Posterior vena cava (tissue), 2 donors: ENCODE results near the gene POC5. TPM values are rescaled to one million over a fixed set of nuclear protein-coding genes. Genes with fewer than 3 reads are reported as not detected.
"Not testable (repeated sequence)": the region's sequence is repeated elsewhere in the genome, so short reads cannot be mapped to it uniquely, and the experiment has no call there.

Experiments used
- DNase-seq: peaks from one replicate; pipeline ENCODE4 v3.0.0-alpha.2; 2020; ENCODE audit warnings: low spot score
- intact Hi-C, 2 donors: fragments of 100-400 bp; cut with DNase I; formaldehyde crosslinking; loops; one replicate each; pipeline versions ENCODE4 v1.14.1 to v1.14.2; 2022 to 2023
- total RNA-seq, 2 donors: library from RNA; stranded (reverse); fragmentation: NEBNext Ultra II Directional; extraction: Animal tissue kit (Norgen Biotek cat#: 25700); gene quantifications; one replicate each; pipeline ENCODE4 v1.2.1, GENCODE V29; 2021
- donor health status: DM: yes; HTN: yes; CAD: no.
- donor health status: DM: yes; HTN: yes; CAD: no.

Gene POC5
- total RNA-seq, 2 donors from 2014 or later = 8.8 to 9.1 TPM

DNA sequence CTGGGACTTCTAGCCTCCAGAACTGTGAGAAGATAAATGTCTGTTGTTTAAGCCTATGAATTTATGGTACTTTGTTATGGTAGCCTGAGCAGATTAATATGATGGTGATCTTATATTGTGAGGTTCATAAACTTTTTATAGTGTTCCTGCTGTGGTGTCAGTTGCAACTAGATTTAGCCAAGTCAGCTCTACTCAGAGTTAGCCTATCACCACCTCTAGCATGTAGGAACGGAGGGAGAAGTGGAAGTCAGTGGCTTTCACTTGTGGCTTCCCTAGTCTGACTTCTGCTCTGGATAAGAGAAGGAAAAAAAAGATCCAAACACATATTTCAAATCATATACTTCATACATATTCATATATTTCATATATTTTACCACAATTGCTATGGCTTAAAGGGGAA lies 6.6 kb downstream of the POC5 start:
- intact Hi-C loops = no loop called here

GRCh38 chr5:75707911-75708509 lies 9.2 kb downstream of the POC5 start:
- intact Hi-C loops = no loop called here
- no peak for DNase-seq

More for the DNA sequence above, 6.6 kb downstream of the POC5 start:
- DNase-seq = no peak

- DNase-seq = no peak
- intact Hi-C loops = no loop called here
Measured at GRCh38 chr5:75706775-75707174, 10.5 kb downstream of the POC5 start.

DNA sequence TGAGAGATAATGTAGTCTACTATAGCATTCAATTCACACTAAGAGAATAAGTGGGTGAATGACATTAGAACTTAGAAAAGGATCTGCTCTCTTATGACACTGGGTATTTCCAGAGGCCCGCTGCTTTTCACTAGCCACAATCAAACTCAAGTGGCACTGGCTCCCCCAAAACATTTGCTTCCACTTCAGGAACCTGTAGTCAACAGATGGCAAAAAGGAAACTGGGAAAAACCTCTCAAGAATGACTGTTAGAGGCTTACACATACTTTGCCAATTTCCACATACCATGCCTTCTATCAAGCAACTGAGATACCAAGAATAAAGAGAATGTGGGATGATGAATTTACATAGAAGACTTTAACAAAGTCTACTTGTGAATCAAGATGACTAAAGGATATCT lies 11.2 kb downstream of the POC5 start:
- intact Hi-C loops = no loop called here
- no peak for DNase-seq

DNA sequence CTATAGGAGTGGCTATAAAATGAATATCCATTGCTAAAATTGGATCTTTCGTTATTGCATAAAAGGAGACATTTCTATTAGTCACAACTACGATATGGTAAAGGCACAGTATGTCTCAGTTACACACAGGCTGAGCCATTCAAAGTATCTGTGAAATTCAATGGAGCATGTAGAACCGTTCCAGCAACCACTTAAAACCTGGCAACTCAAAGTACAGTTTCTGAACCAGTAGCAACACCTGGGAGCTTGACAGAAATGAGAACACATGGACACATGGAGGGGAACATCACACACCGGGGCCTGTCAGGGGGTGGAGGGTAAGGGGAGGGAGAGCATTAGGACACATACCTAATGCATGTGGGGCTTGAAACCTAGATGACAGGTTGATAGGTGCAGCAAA lies 15.4 kb downstream of the POC5 start:
- intact Hi-C loops = no loop called here
- no peak for DNase-seq

DNA sequence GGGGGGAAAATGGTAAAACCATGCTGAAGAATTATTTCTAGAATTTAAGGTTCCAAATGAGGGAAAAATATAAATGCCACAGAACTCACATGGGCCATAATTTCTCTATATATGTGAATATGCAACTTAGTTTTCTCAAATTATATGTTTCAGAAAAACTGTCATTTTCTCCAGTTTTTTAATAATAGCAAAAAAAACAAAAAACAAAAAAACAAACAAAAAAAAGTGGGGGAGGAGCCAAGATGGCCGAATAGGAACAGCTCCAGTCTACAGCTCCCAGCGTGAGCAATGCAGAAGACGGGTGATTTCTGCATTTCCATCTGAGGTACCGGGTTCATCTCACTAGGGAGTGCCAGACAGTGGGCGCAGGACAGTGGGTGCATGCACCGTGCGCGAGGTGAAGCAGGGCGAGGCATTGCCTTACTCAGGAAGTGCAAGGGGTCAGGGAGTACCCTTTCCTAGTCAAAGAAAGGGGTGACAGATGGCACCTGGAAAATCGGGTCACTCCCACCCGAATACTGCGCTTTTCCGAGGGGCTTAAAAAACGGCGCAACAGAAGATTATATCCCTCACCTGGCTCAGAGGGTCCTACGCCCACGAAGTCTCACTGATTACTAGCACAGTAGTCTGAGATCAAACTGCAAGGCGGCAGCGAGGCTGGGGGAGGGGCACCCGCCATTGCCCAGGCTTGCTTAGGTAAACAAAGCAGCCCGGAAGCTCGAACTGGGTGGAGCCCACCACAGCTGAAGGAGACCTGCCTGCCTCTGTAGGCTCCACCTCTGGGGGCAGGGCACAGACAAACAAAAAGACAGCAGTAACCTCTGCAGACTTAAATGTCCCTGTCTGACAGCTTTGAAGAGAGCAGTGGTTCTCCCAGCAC lies 21.5 kb downstream of the POC5 start:
- intact Hi-C loops = not testable (repeated sequence)

DNA sequence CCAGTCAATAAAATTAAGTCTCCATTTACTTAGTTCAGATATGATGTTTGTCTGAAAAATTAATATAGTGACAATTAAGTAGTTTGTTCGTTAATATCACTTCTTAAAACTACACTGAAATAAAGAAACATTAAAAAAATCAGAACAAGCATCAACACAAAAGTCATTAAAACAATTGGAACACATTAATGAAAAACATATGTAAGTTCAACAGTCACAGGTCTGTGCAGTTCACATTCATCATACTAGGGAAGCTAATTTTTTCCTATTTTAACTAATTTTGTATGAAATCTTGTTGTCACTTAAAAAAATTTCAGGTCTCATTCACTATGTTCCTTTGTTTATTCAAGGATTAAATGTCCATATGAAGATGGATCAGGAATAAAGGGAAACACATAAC lies 22.5 kb downstream of the POC5 start:
- DNase-seq = no peak
- intact Hi-C loops = no loop called here

More for the DNA sequence above, 21.5 kb downstream of the POC5 start:
- not testable (repeated sequence) for DNase-seq

DNA sequence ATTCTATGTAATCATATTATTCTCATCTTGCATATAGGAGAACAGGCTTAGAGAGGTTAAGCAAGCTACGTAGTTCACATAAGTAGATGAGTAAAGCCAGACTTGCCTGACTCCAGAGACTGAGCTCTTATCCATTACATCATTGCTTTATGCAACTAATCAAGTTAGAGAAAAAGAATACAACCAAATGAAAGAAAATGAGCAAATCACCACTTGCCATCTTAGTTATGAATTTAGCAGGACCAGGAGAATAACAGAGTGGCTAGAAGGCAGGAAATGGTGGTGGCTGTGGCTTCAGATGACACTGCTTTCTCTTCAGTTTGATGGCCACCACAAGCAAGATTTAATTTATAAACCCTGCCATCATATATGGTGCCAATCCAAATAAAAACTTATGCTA lies 26.6 kb downstream of the POC5 start:
- intact Hi-C loops = no loop called here
- no peak for DNase-seq

GRCh38 chr5:75686480-75686879 lies 30.8 kb downstream of the POC5 start:
- no peak for DNase-seq
- intact Hi-C loops = loop anchor here in 1 of 2 donors (10.0 kb wide), 1 partner anchor 452 kb away; the partner anchor contains the start of gene ANKRD31

- no peak for DNase-seq
- intact Hi-C loops = loop anchor here in 1 of 2 donors (10.0 kb wide), 1 partner anchor 450 kb away; the partner anchor contains the start of gene ANKRD31
Measured at GRCh38 chr5:75685141-75685540, 32.1 kb downstream of the POC5 start.

DNA sequence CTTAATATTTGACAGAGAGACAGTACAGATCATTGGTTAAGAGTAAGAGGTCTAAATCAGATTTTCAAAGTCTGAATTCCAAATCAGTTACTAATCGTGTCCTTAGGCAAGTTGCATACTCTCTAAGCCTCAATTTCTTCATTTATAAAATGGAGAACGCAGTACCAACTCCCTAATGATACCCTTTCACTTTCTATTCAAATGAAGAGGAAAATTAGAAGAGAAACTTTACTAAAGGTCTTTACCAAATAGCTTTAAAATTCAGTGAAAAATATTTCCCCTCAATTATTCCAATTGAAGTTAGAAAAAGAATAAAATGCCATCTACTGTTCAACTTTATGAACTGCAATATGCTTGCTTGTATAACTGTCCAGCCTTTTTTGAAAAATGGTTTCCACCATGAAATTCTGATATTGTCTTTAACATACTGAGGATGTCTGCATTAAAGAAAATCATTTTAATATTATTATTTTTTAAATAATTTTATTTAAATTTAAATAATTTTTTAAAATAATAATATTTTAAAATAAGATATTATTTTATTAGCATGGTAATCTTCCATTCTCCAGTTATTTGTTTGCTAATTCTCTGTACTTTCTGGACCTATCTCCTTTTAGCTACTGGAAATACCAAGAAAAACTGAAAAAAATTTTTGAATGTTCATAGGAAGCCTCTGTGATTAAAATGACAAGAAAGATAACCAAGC lies 36.0 kb downstream of the POC5 start:
- DNase-seq = no peak
- intact Hi-C loops = loop anchor here in 1 of 2 donors (10.0 kb wide), 1 partner anchor 446 kb away; the partner anchor contains the start of gene ANKRD31

GRCh38 chr5:75678155-75678554 lies 39.1 kb downstream of the POC5 start:
- intact Hi-C loops = no loop called here
- DNase-seq = no peak

DNA sequence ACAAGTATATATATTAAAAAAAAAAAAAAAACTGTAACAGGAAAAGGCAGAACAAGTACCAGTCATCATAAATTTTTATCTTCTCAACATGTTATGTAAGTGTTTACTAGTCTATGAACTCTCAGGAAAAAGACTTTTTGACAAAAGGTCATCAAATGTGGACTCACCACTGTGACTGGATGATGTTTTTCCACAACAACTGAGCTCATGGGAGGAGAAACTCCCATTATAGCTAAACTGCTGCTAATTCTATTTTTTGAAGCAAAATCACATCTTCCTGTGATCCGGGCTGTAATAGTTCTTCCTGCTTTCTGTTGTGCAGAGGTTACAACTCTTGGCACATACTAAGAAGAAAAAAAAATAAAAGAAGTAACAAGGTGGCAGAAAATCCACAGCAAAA lies 39.6 kb downstream of the POC5 start:
- intact Hi-C loops = no loop called here
- no peak for DNase-seq

DNA sequence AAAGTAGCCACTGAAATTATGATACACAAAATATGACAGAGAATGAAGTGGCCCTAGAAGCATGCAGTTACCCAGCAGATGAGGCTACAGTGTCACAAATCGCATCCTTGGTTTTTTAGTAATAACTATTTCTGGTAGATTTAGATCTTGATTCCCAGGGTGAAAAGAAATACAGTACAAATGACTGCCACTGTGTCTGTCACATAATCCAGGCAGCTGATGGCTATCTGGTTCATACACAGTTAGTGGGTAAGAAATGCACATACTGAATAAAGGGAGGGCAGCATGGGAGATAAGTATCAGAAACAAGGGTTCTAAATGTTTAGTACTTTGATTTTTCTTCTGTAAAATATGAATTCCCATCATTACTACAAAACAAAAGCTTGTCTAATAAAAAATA lies 41.5 kb downstream of the POC5 start:
- intact Hi-C loops = no loop called here
- DNase-seq = no peak

- intact Hi-C loops = no loop called here
- DNase-seq = no peak
Measured at GRCh38 chr5:75672616-75673015, 44.6 kb downstream of the POC5 start.

DNA sequence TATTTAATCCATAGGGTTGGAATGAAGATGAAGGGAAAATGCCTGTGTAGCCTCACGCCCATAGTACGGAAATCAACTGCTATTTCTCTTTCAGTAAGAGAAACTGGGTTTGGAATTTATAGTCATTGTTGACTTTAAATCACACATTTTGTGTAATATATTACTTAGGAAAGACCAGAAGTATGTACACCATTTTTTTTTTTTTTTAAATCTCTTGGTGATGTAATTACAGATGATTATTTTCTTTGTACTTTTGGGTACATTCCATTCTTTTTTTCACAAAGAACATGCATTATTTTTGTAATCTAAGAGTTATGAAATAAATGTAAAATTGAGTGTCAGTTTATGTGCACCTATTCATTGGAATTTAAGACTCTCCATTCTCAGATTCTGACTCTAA lies 45.7 kb downstream of the POC5 start:
- no peak for DNase-seq
- intact Hi-C loops = no loop called here

GRCh38 chr5:75670577-75670976 lies 46.7 kb downstream of the POC5 start:
- intact Hi-C loops = no loop called here
- DNase-seq = no peak

- no peak for DNase-seq
- intact Hi-C loops = no loop called here
Measured at GRCh38 chr5:75668977-75669689, 48.1 kb downstream of the POC5 start.

- intact Hi-C loops = no loop called here
- no peak for DNase-seq
Measured at GRCh38 chr5:75668445-75668844, 48.8 kb downstream of the POC5 start.
